Neural crest cell (in vitro differentiated cells): Measurements from ENCODE around the gene POLR1G. TPM values are rescaled to one million over a fixed set of nuclear protein-coding genes. Genes with fewer than 3 reads are reported as not detected.
A peak's percentile ranks its signal among the peaks of the same experiment; 100 is the strongest.

Experiments
- DNase-seq: peaks from one replicate; pipeline ENCODE4 v3.0.0; 2021; ENCODE audit warnings: low read depth, mixed read lengths, low spot score
- H3K27ac Mint-ChIP-seq: one replicate; pipeline ENCODE4 v1.8.0; 2021; ENCODE audit warnings: mild to moderate bottlenecking, mixed read lengths; ENCODE audit not compliant: unreplicated experiment
- H3K27me3 Mint-ChIP-seq: 2 replicates; pipeline ENCODE4 v1.8.0; 2021; ENCODE audit warnings: low read depth, mild to moderate bottlenecking, mixed read lengths
- H3K36me3 Mint-ChIP-seq: 2 replicates; pipeline ENCODE4 v1.8.0; 2021; ENCODE audit warnings: low read depth, mild to moderate bottlenecking, mixed read lengths
- H3K4me1 Mint-ChIP-seq: 2 replicates; pipeline ENCODE4 v1.8.0; 2021; ENCODE audit warnings: mixed read lengths
- H3K4me3 Mint-ChIP-seq: one replicate; pipeline ENCODE4 v1.8.0; 2021; ENCODE audit warnings: mild to moderate bottlenecking, mixed read lengths
- H3K9me3 Mint-ChIP-seq: 2 replicates; pipeline ENCODE4 v1.8.0; 2021; ENCODE audit warnings: mixed read lengths
- CTCF ChIP-seq: fragments of 200-600 bp; sonication (generic); conservative IDR thresholded peaks from 2 replicates; pipeline ENCODE4 v1.5.0; 2021; ENCODE audit warnings: antibody characterized with exemption, mild to moderate bottlenecking
- total RNA-seq: library from RNA; stranded (reverse); gene quantifications from 2 replicates; pipeline ENCODE4 v1.2.1, GENCODE V29; 2021

The POLR1G gene
- total RNA-seq, 1 donor from 2014 or later: 11.7 TPM

DNA sequence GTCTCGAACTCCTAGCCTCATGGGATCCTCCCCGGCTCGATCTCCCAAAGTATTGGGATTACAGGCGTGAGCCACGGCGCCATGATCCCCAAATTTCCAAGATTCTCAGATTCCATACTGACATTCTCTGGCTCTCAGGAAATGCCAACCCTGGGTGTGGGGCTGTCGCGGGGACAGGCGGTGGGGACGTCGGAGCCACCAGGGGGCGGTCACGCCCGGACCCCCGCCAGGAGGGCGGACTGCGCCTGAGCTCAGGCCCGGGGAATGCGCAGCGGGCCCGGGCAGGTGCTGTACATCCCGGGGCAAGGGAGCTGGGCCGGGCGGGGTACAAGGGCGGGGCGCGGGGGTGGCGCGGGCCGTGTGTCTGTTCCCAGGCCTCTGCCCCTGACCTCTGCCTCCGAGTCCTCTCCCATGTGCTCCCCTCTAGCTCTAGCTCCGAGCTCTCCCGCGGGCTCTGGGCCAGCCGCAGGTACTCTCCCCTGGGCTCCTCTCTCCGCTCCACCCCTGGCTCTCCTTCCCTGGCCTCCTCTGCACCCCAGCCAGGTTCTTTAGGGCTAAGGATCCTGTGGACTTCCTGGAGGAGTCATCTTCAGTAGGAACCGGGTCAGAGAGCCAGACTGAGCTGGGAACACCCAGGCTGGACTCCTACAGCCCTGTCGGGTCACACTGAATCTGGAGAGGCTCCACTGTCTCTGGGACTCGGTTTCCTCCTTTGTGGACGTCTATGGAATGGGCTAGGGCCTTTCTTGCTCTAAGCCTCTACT is 4.0 kb upstream of the POLR1G start:
- Mint-ChIP-seq H3K4me1 (peaks cover 43% of the 10 kb centered on the region), H3K36me3 (no peaks in the 10 kb centered on the region), H3K27ac (no peak overlapping the region), H3K27me3 (peaks cover 66% of the 10 kb centered on the region), H3K4me3 (no peak overlapping the region), H3K9me3 (no peaks in the 10 kb centered on the region)
- TF ChIP-seq CTCF: peak; percentile 78
- DNase-seq: peak; percentile 59

DNA sequence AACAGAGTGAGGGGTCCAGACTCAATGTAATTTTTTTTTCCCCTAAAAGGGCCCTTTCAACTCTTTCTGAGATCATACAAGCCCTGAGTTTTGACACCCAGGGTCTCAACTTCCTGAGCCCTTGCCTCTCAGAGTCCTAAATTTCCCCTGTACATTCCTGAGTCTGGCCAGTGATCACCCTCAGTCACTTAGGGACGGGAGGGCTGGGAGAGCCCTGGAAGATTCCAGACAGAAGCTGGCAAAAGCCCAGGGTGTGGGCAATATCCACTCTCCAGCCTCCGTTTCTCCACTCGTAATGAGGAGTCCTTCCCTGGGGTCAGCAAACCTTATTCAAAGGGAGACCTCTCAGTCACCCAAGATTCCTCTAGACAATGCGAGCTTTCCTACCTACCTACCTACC is 3.2 kb upstream of the POLR1G start:
- H3K27ac Mint-ChIP-seq: no peak overlapping the region

GRCh38 chr19:45403781-45404556 is 2.5 kb upstream of the POLR1G start:
- Mint-ChIP-seq H3K27ac (no peak overlapping the region), H3K27me3 (peaks cover 57% of the 10 kb centered on the region), H3K4me3 (peak overlapping the region; percentile 93), H3K36me3 (no peaks in the 10 kb centered on the region), H3K9me3 (no peaks in the 10 kb centered on the region), H3K4me1 (peaks cover 39% of the 10 kb centered on the region)
- peak; percentile 39 for DNase-seq
- peak; percentile 64 for TF ChIP-seq CTCF

More for the DNA sequence above, 3.2 kb upstream of the POLR1G start:
- Mint-ChIP-seq H3K27me3 (peaks cover 62% of the 10 kb centered on the region), H3K4me1 (peaks cover 44% of the 10 kb centered on the region), H3K4me3 (peak overlapping the region; percentile 93), H3K36me3 (no peaks in the 10 kb centered on the region), H3K9me3 (no peaks in the 10 kb centered on the region)
- no peak for TF ChIP-seq CTCF
- no peak for DNase-seq

- TF ChIP-seq CTCF: no peak
- Mint-ChIP-seq H3K36me3 (no peaks in the 10 kb centered on the region), H3K4me3 (peak within 1 kb of the TSS; percentile 93), H3K27ac (peak within 1 kb of the TSS; percentile 99), H3K27me3 (peaks cover 56% of the 10 kb centered on the region), H3K9me3 (no peaks in the 10 kb centered on the region), H3K4me1 (peaks cover 42% of the 10 kb centered on the region)
- DNase-seq: no peak
These were observed 1.6 kb upstream of the POLR1G start, which contains the start of gene PPP1R13L for GRCh38 chr19:45404557-45405434. Gene PPP1R13L (minus strand): TSS chr19:45405069. CDS start chr19:45398318, 6,751 bp downstream.
